ENCODE data around the gene DNAJC15.

Gene DNAJC15

DNA sequence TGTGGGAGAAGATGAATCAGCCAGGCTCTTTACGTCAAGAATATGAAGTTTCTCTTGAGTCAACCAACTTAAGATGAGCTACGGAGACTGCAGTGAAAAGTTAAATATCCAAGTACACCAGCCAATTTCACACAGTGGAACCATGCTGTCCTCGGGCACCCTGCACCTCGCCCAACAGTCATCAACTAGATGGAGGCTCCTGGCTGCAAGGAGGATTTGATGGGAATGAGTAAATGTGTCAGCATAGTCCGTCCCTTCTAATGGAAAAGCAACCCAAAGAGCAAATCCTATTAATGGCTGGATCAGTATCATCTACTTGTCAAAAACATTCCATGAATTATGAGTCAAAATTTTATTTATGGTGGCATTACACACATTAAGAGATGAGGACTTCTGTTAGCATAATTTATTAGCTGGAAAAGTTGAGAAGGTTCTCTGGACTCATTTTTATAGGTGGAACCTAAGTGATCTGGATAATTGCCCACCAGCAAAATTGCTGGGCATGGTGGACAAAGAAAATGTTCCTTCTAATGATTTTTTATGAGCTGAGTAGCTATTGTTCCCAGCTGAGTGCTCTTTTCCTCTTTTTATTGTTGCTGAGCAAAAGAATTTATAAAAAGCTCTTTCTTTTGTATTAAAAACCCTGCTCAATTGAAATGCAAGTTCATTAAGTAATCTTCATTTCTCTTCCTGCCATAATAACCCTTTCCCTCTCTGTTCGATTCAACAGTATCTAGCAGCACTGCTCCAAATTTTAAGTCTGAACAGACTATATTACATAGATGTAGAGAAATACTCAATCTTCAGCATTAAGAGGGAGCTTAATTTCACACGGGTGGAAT is 88.4 kb downstream of the DNAJC15 start:
- H3K4me2 ChIP-seq (ENCODE audit: low read length) = no peak overlapping the region
- no peaks in the 10 kb centered on the region for H3K79me2 ChIP-seq
- no peaks in the 10 kb centered on the region for H3K4me1 ChIP-seq
- H2AFZ ChIP-seq = no peak overlapping the region
- H3K9me3 ChIP-seq (ENCODE audit: control insufficient read depth, low read length) = no peaks in the 10 kb centered on the region
- H3K9ac ChIP-seq = no peak overlapping the region
- H3K36me3 ChIP-seq (ENCODE audit: control insufficient read depth, insufficient read depth, low read length) = no peaks in the 10 kb centered on the region
- H3K27me3 ChIP-seq (ENCODE audit: control insufficient read depth, insufficient read depth, low read length) = no peaks in the 10 kb centered on the region
- no peak overlapping the region for H3K4me3 ChIP-seq (ENCODE audit: low read depth, low read length)
- H3K27ac ChIP-seq = no peak overlapping the region
- TF ChIP-seq, protein P1, sequence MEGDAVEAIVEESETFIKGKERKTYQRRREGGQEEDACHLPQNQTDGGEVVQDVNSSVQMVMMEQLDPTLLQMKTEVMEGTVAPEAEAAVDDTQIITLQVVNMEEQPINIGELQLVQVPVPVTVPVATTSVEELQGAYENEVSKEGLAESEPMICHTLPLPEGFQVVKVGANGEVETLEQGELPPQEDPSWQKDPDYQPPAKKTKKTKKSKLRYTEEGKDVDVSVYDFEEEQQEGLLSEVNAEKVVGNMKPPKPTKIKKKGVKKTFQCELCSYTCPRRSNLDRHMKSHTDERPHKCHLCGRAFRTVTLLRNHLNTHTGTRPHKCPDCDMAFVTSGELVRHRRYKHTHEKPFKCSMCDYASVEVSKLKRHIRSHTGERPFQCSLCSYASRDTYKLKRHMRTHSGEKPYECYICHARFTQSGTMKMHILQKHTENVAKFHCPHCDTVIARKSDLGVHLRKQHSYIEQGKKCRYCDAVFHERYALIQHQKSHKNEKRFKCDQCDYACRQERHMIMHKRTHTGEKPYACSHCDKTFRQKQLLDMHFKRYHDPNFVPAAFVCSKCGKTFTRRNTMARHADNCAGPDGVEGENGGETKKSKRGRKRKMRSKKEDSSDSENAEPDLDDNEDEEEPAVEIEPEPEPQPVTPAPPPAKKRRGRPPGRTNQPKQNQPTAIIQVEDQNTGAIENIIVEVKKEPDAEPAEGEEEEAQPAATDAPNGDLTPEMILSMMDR (IDR thresholded peaks at IDR 0.05) = no peak

DNA sequence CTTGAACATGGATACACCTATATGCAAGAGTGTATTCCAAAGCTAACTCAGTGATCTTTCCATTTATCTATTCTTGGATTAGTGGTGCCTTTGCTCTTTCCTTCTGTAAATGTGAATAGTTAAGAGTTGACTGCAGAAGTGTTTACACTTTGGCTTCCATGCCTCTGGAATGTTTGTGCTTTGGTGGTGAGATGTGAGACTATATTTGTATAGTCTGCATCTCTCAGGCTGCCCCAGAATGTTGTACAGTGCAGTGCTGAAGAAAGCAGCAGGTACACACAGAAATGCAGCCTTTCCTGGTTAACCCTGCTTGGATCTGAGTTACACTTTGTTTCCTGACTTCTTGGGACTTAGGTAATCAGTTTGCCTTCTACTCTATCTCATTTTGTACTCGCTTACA is 90.2 kb downstream of the DNAJC15 start:
- Histone ChIP-seq H3K9ac (no peak overlapping the region), H2AFZ (no peak overlapping the region), H3K4me1 (no peaks in the 10 kb centered on the region), H3K4me2 (ENCODE audit: low read length) (no peak overlapping the region), H3K79me2 (no peaks in the 10 kb centered on the region), H3K9me3 (ENCODE audit: control insufficient read depth, low read length) (no peaks in the 10 kb centered on the region), H3K27me3 (ENCODE audit: control insufficient read depth, insufficient read depth, low read length) (no peaks in the 10 kb centered on the region), H3K4me3 (ENCODE audit: low read depth, low read length) (no peak overlapping the region), H3K36me3 (ENCODE audit: control insufficient read depth, insufficient read depth, low read length) (no peaks in the 10 kb centered on the region), H3K27ac (no peak overlapping the region)
- TF ChIP-seq, protein P1 (IDR thresholded peaks at IDR 0.05) = no peak

DNA sequence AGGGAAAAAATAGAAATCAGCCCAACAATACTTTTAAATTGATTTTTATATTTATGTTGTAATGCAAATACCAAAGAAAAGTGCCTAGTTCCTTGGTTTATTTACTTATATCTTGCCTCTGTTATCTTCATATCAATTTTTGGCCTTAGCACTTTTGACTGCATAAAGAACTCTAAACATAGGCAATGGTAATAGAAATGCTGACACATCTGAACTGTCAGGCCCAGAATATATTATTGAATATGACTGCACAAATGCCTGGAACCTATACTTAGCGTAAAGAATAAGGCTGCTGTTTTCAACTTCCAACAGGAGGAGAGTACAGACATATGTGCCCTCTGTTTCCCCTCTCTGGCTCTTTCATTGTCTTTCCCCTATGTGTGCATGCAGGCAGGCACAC is 91.1 kb downstream of the DNAJC15 start:
- H3K4me2 ChIP-seq (ENCODE audit: low read length) = no peak overlapping the region
- no peaks in the 10 kb centered on the region for H3K36me3 ChIP-seq (ENCODE audit: control insufficient read depth, insufficient read depth, low read length)
- H3K9ac ChIP-seq = no peak overlapping the region
- no peaks in the 10 kb centered on the region for H3K4me1 ChIP-seq
- H2AFZ ChIP-seq = no peak overlapping the region
- no peak overlapping the region for H3K4me3 ChIP-seq (ENCODE audit: low read depth, low read length)
- H3K9me3 ChIP-seq (ENCODE audit: control insufficient read depth, low read length) = no peaks in the 10 kb centered on the region
- TF ChIP-seq, protein P1 (IDR thresholded peaks at IDR 0.05) = no peak
- no peaks in the 10 kb centered on the region for H3K79me2 ChIP-seq
- H3K27me3 ChIP-seq (ENCODE audit: control insufficient read depth, insufficient read depth, low read length) = no peaks in the 10 kb centered on the region
- no peak overlapping the region for H3K27ac ChIP-seq

DNA sequence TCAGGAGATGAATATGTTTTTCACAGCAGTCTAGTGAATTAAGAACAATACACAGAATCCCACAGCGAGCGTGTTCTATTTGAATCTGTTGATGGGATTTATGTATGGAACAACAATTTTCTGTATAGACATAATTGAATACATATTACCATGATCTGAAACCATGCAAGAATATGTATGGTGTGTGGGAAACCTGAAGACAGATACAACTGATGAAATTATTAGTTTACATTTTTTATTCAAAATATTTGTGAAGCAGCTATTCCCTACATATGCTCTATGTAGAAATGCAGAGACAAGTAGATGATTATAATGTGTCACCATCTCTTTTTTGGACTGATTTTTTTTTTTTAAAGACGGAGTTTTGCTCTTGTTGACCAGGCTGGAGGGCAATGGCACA is 91.8 kb downstream of the DNAJC15 start:
- no peaks in the 10 kb centered on the region for H3K27me3 ChIP-seq (ENCODE audit: control insufficient read depth, insufficient read depth, low read length)
- H3K4me2 ChIP-seq (ENCODE audit: low read length) = no peak overlapping the region
- no peak overlapping the region for H3K9ac ChIP-seq
- no peak overlapping the region for H3K27ac ChIP-seq
- H3K4me1 ChIP-seq = no peaks in the 10 kb centered on the region
- TF ChIP-seq, protein P1 (IDR thresholded peaks at IDR 0.05) = no peak
- H3K9me3 ChIP-seq (ENCODE audit: control insufficient read depth, low read length) = no peaks in the 10 kb centered on the region
- no peak overlapping the region for H2AFZ ChIP-seq
- no peak overlapping the region for H3K4me3 ChIP-seq (ENCODE audit: low read depth, low read length)
- no peaks in the 10 kb centered on the region for H3K36me3 ChIP-seq (ENCODE audit: control insufficient read depth, insufficient read depth, low read length)
- no peaks in the 10 kb centered on the region for H3K79me2 ChIP-seq

DNA sequence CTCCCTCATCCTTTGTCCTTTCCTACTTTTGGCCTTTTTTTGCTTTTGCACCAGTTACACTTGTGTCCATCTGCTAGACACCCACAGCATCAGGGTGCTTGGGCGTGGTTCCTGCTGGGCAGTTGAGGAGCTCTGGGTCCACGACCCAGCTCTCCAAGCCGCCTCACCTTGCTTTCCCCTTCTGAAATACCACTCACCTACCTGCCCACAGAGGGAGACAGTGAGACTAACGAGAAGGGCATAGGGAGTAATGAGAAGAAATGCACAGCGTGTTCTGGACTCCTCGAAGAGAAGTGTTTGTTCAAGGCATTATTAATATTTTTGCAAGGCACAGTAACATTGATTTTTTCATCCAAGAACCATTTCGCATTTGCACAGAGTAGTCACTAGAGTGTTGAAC is 92.9 kb downstream of the DNAJC15 start:
- H3K4me3 ChIP-seq (ENCODE audit: low read depth, low read length) = no peak overlapping the region
- no peak overlapping the region for H3K27ac ChIP-seq
- H3K9me3 ChIP-seq (ENCODE audit: control insufficient read depth, low read length) = no peaks in the 10 kb centered on the region
- H2AFZ ChIP-seq = no peak overlapping the region
- no peaks in the 10 kb centered on the region for H3K4me1 ChIP-seq
- no peaks in the 10 kb centered on the region for H3K27me3 ChIP-seq (ENCODE audit: control insufficient read depth, insufficient read depth, low read length)
- no peak overlapping the region for H3K4me2 ChIP-seq (ENCODE audit: low read length)
- no peaks in the 10 kb centered on the region for H3K79me2 ChIP-seq
- TF ChIP-seq, protein P1 (IDR thresholded peaks at IDR 0.05) = no peak
- H3K9ac ChIP-seq = no peak overlapping the region
- no peaks in the 10 kb centered on the region for H3K36me3 ChIP-seq (ENCODE audit: control insufficient read depth, insufficient read depth, low read length)

All from parathyroid adenoma (tissue), 2 donors.